SK-N-SH treated with all-trans-retinoic acid at 6 μM for 48 hours (cell line): Measurements from ENCODE around the gene SBSN.

Experiments used
- ATAC-seq: fragments of 200-7000 bp; cut with Tn5 transposase; 3 replicates; pipeline ENCODE4 v1.9.1; 2020; ENCODE audit warnings: mild to moderate bottlenecking, moderate library complexity
- BACH2 ChIP-seq: fragments of 250-450 bp; sonication (Bioruptor Pico); IDR thresholded peaks from 2 replicates; pipeline ENCODE4 v1.9.0; 2021; ENCODE audit warnings: mild to moderate bottlenecking, borderline replicate concordance
- CSDC2 ChIP-seq: fragments of 250-450 bp; sonication (Bioruptor Pico); IDR thresholded peaks from 2 replicates; pipeline ENCODE4 v1.5.0; 2020; ENCODE audit warnings: mild to moderate bottlenecking, moderate library complexity
- ESRRG ChIP-seq: fragments of 250-450 bp; sonication (Bioruptor Pico); IDR thresholded peaks from 2 replicates; pipeline ENCODE4 v1.6.1; 2021; ENCODE audit warnings: mild to moderate bottlenecking
- GLIS3 ChIP-seq: fragments of 250-450 bp; sonication (Bioruptor Pico); IDR thresholded peaks from 2 replicates; pipeline ENCODE4 v1.5.0; 2020; ENCODE audit warnings: mild to moderate bottlenecking, moderate library complexity
- ISL1 ChIP-seq: fragments of 250-450 bp; sonication (Bioruptor Pico); IDR thresholded peaks from 2 replicates; pipeline ENCODE4 v2.1.2; 2022; ENCODE audit warnings: mild to moderate bottlenecking, moderate library complexity
- OSR1 ChIP-seq: fragments of 250-450 bp; sonication (Bioruptor Pico); IDR thresholded peaks from 2 replicates; pipeline ENCODE4 v1.8.0; 2022; ENCODE audit warnings: moderate library complexity, mild to moderate bottlenecking, inconsistent platforms
- PPARA ChIP-seq: fragments of 250-450 bp; sonication (Bioruptor Pico); IDR thresholded peaks from 2 replicates; pipeline ENCODE4 v1.5.0; 2020; ENCODE audit warnings: mild to moderate bottlenecking, borderline replicate concordance
- RARB ChIP-seq: fragments of 250-450 bp; sonication (Bioruptor Pico); IDR thresholded peaks from 2 replicates; pipeline ENCODE4 v1.8.0; 2021; ENCODE audit warnings: mild to moderate bottlenecking, moderate library complexity
- SNAI2 ChIP-seq: fragments of 250-450 bp; sonication (Bioruptor Pico); IDR thresholded peaks from 2 replicates; pipeline ENCODE4 v1.5.0; 2020; ENCODE audit warnings: mild to moderate bottlenecking, moderate library complexity
- TCF4 ChIP-seq: fragments of 250-450 bp; sonication (Bioruptor Pico); IDR thresholded peaks from 2 replicates; pipeline ENCODE4 v1.8.0; 2021; ENCODE audit warnings: mild to moderate bottlenecking, moderate library complexity, borderline replicate concordance
- ZC3H10 ChIP-seq: fragments of 250-450 bp; sonication (Bioruptor Pico); IDR thresholded peaks from 2 replicates; pipeline ENCODE4 v1.5.1; 2021; ENCODE audit warnings: mild to moderate bottlenecking, moderate library complexity
- ZFP3 ChIP-seq: fragments of 250-450 bp; sonication (Bioruptor Pico); IDR thresholded peaks from 2 replicates; pipeline ENCODE4 v1.5.0; 2020; ENCODE audit warnings: mild to moderate bottlenecking, moderate library complexity
- ZFP30 ChIP-seq: fragments of 450-650 bp; formaldehyde crosslinking; IDR thresholded peaks from 2 replicates; pipeline ENCODE4 v1.5.0; 2022; ENCODE audit warnings: mild to moderate bottlenecking, moderate library complexity
- ZNF565 ChIP-seq: fragments of 450-650 bp; formaldehyde crosslinking; conservative IDR thresholded peaks from 2 replicates; pipeline ENCODE4 v1.5.0; 2020; ENCODE audit warnings: low read depth, mild to moderate bottlenecking, moderate library complexity
- ZNF70 ChIP-seq: fragments of 450-650 bp; formaldehyde crosslinking; IDR thresholded peaks from 2 replicates; pipeline ENCODE4 v1.5.0; 2020; ENCODE audit warnings: mild to moderate bottlenecking, moderate library complexity
- ZNF8 ChIP-seq: fragments of 450-650 bp; formaldehyde crosslinking; IDR thresholded peaks from 2 replicates; pipeline ENCODE4 v1.5.0; 2020; ENCODE audit warnings: mild to moderate bottlenecking, moderate library complexity
- TF ChIP-seq, protein P1 (sequence below): fragments of 250-450 bp; sonication (Bioruptor Pico); IDR thresholded peaks from 2 replicates; pipeline ENCODE4 v1.8.0; 2020; ENCODE audit warnings: mild to moderate bottlenecking, moderate library complexity, borderline replicate concordance
- TF ChIP-seq, protein P2 (sequence below): fragments of 250-450 bp; sonication (Bioruptor Pico); IDR thresholded peaks from 2 replicates; pipeline ENCODE4 v1.5.1; 2020; ENCODE audit warnings: low read depth, mild to moderate bottlenecking, moderate library complexity
- TF ChIP-seq, protein P3 (sequence below): fragments of 250-450 bp; sonication (Bioruptor Pico); IDR thresholded peaks from 2 replicates; pipeline ENCODE4 v1.5.0; 2020; ENCODE audit warnings: mild to moderate bottlenecking, moderate library complexity
- TF ChIP-seq, protein P4 (sequence below): fragments of 250-450 bp; sonication (Bioruptor Pico); IDR thresholded peaks from 2 replicates; pipeline ENCODE4 v1.5.1; 2021; ENCODE audit warnings: mild to moderate bottlenecking, moderate library complexity

The SBSN gene

DNA sequence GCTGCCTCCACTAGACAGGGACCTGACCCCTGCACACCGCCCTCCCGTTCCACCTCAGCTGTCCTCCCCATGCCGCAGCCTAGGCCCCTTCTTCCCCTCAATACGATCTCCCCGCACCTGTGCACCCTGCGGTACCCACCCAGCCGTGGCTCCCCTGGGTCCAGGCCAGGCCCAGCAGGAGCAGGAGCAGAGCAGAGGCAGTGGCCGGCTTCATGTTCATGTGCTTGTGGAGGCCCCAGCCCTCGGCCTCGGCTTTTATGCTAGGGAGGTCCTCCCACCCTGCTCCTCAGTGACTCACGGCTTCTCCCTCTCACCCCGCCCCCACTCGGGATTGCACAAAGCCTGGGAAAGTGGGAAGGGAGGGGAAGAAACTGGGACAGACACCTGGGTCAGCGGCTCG is 26.4 kb downstream of the SBSN start:
- ATAC-seq: no peak
- TF ChIP-seq ZFP30 (CRISPR knock-in tag): no peak
- no peak for TF ChIP-seq PPARA
- TF ChIP-seq SNAI2 (CRISPR knock-in tag): no peak
- TF ChIP-seq, protein P1, sequence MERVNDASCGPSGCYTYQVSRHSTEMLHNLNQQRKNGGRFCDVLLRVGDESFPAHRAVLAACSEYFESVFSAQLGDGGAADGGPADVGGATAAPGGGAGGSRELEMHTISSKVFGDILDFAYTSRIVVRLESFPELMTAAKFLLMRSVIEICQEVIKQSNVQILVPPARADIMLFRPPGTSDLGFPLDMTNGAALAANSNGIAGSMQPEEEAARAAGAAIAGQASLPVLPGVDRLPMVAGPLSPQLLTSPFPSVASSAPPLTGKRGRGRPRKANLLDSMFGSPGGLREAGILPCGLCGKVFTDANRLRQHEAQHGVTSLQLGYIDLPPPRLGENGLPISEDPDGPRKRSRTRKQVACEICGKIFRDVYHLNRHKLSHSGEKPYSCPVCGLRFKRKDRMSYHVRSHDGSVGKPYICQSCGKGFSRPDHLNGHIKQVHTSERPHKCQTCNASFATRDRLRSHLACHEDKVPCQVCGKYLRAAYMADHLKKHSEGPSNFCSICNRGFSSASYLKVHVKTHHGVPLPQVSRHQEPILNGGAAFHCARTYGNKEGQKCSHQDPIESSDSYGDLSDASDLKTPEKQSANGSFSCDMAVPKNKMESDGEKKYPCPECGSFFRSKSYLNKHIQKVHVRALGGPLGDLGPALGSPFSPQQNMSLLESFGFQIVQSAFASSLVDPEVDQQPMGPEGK (CRISPR knock-in tag): no peak
- no peak for TF ChIP-seq ISL1 (CRISPR knock-in tag)
- TF ChIP-seq ZNF70 (CRISPR knock-in tag): no peak
- TF ChIP-seq GLIS3 (CRISPR knock-in tag): no peak
- no peak for TF ChIP-seq ESRRG (CRISPR knock-in tag)

DNA sequence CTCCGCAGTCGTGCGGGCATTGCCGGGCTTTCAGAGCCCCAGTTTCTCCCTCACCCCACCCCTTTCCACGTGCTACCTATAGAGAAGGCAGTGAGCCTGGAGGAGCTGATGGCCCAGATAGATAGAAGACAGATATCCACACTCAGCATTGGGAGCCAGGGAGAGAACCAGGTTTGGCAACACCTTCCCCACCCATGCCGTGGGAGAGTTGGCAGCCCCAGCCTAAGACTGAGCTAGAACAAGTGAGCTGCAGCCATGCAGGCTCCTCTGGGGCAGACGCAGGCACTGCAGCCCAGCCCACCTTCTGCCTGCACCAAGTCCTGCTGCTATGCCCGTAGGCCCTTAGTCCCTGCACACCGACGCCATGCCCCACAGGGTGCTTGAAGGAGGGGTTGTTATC is 27.5 kb downstream of the SBSN start:
- no peak for TF ChIP-seq ZFP30 (CRISPR knock-in tag)
- TF ChIP-seq PPARA: no peak
- TF ChIP-seq, protein P1 (CRISPR knock-in tag): no peak
- no peak for TF ChIP-seq ZC3H10 (CRISPR knock-in tag)
- TF ChIP-seq ISL1 (CRISPR knock-in tag): no peak
- no peak for TF ChIP-seq OSR1 (CRISPR knock-in tag)
- no peak for TF ChIP-seq RARB (CRISPR knock-in tag)
- no peak for TF ChIP-seq ZFP3 (CRISPR knock-in tag)
- TF ChIP-seq, protein P2, sequence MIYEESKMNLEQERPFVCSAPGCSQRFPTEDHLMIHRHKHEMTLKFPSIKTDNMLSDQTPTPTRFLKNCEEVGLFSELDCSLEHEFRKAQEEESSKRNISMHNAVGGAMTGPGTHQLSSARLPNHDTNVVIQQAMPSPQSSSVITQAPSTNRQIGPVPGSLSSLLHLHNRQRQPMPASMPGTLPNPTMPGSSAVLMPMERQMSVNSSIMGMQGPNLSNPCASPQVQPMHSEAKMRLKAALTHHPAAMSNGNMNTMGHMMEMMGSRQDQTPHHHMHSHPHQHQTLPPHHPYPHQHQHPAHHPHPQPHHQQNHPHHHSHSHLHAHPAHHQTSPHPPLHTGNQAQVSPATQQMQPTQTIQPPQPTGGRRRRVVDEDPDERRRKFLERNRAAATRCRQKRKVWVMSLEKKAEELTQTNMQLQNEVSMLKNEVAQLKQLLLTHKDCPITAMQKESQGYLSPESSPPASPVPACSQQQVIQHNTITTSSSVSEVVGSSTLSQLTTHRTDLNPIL (CRISPR knock-in tag): no peak
- TF ChIP-seq ESRRG (CRISPR knock-in tag): no peak
- no peak for TF ChIP-seq GLIS3 (CRISPR knock-in tag)
- TF ChIP-seq ZNF8: no peak
- no peak for TF ChIP-seq CSDC2 (CRISPR knock-in tag)
- TF ChIP-seq TCF4: no peak
- TF ChIP-seq, protein P3, sequence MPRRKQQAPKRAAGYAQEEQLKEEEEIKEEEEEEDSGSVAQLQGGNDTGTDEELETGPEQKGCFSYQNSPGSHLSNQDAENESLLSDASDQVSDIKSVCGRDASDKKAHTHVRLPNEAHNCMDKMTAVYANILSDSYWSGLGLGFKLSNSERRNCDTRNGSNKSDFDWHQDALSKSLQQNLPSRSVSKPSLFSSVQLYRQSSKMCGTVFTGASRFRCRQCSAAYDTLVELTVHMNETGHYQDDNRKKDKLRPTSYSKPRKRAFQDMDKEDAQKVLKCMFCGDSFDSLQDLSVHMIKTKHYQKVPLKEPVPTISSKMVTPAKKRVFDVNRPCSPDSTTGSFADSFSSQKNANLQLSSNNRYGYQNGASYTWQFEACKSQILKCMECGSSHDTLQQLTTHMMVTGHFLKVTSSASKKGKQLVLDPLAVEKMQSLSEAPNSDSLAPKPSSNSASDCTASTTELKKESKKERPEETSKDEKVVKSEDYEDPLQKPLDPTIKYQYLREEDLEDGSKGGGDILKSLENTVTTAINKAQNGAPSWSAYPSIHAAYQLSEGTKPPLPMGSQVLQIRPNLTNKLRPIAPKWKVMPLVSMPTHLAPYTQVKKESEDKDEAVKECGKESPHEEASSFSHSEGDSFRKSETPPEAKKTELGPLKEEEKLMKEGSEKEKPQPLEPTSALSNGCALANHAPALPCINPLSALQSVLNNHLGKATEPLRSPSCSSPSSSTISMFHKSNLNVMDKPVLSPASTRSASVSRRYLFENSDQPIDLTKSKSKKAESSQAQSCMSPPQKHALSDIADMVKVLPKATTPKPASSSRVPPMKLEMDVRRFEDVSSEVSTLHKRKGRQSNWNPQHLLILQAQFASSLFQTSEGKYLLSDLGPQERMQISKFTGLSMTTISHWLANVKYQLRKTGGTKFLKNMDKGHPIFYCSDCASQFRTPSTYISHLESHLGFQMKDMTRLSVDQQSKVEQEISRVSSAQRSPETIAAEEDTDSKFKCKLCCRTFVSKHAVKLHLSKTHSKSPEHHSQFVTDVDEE (CRISPR knock-in tag): no peak
- TF ChIP-seq, protein P4, sequence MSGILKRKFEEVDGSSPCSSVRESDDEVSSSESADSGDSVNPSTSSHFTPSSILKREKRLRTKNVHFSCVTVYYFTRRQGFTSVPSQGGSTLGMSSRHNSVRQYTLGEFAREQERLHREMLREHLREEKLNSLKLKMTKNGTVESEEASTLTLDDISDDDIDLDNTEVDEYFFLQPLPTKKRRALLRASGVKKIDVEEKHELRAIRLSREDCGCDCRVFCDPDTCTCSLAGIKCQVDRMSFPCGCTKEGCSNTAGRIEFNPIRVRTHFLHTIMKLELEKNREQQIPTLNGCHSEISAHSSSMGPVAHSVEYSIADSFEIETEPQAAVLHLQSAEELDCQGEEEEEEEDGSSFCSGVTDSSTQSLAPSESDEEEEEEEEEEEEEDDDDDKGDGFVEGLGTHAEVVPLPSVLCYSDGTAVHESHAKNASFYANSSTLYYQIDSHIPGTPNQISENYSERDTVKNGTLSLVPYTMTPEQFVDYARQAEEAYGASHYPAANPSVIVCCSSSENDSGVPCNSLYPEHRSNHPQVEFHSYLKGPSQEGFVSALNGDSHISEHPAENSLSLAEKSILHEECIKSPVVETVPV (CRISPR knock-in tag): no peak
- no peak for ATAC-seq

DNA sequence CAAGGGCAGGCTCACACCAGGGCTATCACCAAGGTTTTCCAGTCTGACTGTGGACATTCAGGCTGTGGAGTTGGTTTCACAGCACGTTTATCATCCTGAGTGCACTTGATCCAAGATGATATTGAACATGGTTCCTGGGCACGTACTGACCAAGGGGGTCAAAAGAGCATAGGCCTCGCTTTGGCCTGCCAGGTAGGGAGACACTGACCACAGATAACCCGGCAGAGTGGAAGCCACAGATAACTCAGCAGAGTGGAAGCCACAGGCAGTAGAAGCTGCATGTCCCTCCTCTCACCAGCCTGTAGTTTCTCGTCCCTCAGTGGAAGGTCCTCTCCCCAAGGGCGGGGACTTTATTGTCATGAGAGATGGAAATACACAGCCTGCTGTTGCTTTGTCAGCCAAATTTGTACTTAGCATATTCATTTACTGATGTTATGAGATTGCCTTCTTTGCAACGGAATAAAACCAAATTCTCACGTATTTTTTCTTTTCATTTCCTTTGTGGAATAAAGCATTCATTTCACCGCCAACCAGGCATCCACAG is 29.1 kb downstream of the SBSN start:
- ATAC-seq: no peak
- TF ChIP-seq GLIS3 (CRISPR knock-in tag): no peak
- TF ChIP-seq PPARA: no peak
- no peak for TF ChIP-seq ISL1 (CRISPR knock-in tag)
- TF ChIP-seq ZNF8: no peak
- no peak for TF ChIP-seq ZNF565
- TF ChIP-seq, protein P4 (CRISPR knock-in tag): no peak
- TF ChIP-seq BACH2 (CRISPR knock-in tag): no peak
- TF ChIP-seq ZNF70 (CRISPR knock-in tag): no peak
- no peak for TF ChIP-seq ZFP3 (CRISPR knock-in tag)
- TF ChIP-seq, all 23 proteins: peak for 0
